BJ (cell line): ENCODE data around the gene FAM227A. TPM values are rescaled to one million over a fixed set of nuclear protein-coding genes. Genes with fewer than 3 reads are reported as not detected.
"Not testable (repeated sequence)": the region's sequence is repeated elsewhere in the genome, so short reads cannot be mapped to it uniquely, and the experiment has no call there.

Experiments used
- CTCF ChIA-PET: fragments of 350-600 bp; formaldehyde crosslinking; extraction: SDS; loops from one replicate; lab custom pipeline; 2021; ENCODE audit warnings: antibody characterized with exemption, inconsistent platforms; lab: Yijun Ruan, JAX
- POLR2A ChIA-PET: fragments of 300-600 bp; sonication (Branson Sonifier 250); formaldehyde crosslinking; extraction: SDS; loops from one replicate; lab custom pipeline; 2021; ENCODE audit warnings: antibody characterized with exemption; lab: Charles Lee
- DNase-seq: peaks from one replicate; pipeline ENCODE4 v3.0.0-alpha.2; 2011; ENCODE audit warnings: low read depth
- H3K27me3 ChIP-seq: 2 replicates; pipeline ENCODE4 v1.6.0; 2011; ENCODE audit warnings: low read length; ENCODE audit not compliant: control insufficient read depth, insufficient read depth
- H3K36me3 ChIP-seq: 2 replicates; pipeline ENCODE4 v1.5.1; 2011; ENCODE audit warnings: low read length; ENCODE audit not compliant: control insufficient read depth, insufficient read depth
- H3K4me3 ChIP-seq: 2 replicates; pipeline ENCODE4 v1.5.1; 2011; ENCODE audit warnings: low read depth, mild to moderate bottlenecking, control low read depth, low read length
- CTCF ChIP-seq: IDR thresholded peaks from 2 replicates; pipeline ENCODE4 v1.5.1; 2011; ENCODE audit warnings: low read depth, mild to moderate bottlenecking, control low read depth, inconsistent platforms, low read length, moderate library complexity; ENCODE audit not compliant: insufficient read depth
- polyA plus RNA-seq: library from polyadenylated mRNA; depleted of rRNA; stranded (reverse); fragments of >200 nt; gene quantifications from 2 replicates; pipeline ENCODE4 v1.2.3, GENCODE V29; 2011

Gene FAM227A
- polyA plus RNA-seq, 1 experiment: 1.0 TPM

GRCh38 chr22:38608992-38609750 is 47.0 kb downstream of the FAM227A start:
- Histone ChIP-seq H3K27me3 (no peaks in the 10 kb centered on the region), H3K36me3 (no peaks in the 10 kb centered on the region), H3K4me3 (no peak overlapping the region)
- DNase-seq: no peak
- CTCF ChIA-PET: interaction anchor here (1.1 kb wide), 1 partner anchor 15 kb away, joined by 3 read pairs; no protein-coding TSS in a partner anchor
- TF ChIP-seq CTCF: no peak
- POLR2A ChIA-PET: no interaction called here

GRCh38 chr22:38607680-38608079 is 48.5 kb downstream of the FAM227A start:
- CTCF ChIA-PET: no interaction called here
- H3K4me3 ChIP-seq: no peak overlapping the region
- H3K27me3 ChIP-seq: no peaks in the 10 kb centered on the region
- DNase-seq: no peak
- POLR2A ChIA-PET: no interaction called here
- TF ChIP-seq CTCF: no peak
- H3K36me3 ChIP-seq: no peaks in the 10 kb centered on the region

- TF ChIP-seq CTCF: no peak
- CTCF ChIA-PET: no interaction called here
- H3K4me3 ChIP-seq: no peak overlapping the region
- no peak for DNase-seq
- no peaks in the 10 kb centered on the region for H3K27me3 ChIP-seq
- peaks cover 2% of the 10 kb centered on the region; the same call in 1 of the 2 replicates for H3K36me3 ChIP-seq
- POLR2A ChIA-PET: no interaction called here
Measured at GRCh38 chr22:38602166-38602565, 54.0 kb downstream of the FAM227A start.

GRCh38 chr22:38601221-38601764 is 54.9 kb downstream of the FAM227A start:
- TF ChIP-seq CTCF: no peak
- no peak overlapping the region for H3K4me3 ChIP-seq
- ChIA-PET POLR2A (no interaction called here), CTCF (interaction anchor here (0.6 kb wide), 1 partner anchor 50 kb away, joined by 3 read pairs; no protein-coding TSS in a partner anchor)
- H3K27me3 ChIP-seq: no peaks in the 10 kb centered on the region
- no peak for DNase-seq
- H3K36me3 ChIP-seq: peaks cover 2% of the 10 kb centered on the region; the same call in 1 of the 2 replicates

GRCh38 chr22:38599466-38599865 is 56.7 kb downstream of the FAM227A start:
- ChIA-PET CTCF (no interaction called here), POLR2A (no interaction called here)
- DNase-seq: no peak
- peaks cover 2% of the 10 kb centered on the region; the same call in 1 of the 2 replicates for H3K36me3 ChIP-seq
- no peak overlapping the region for H3K4me3 ChIP-seq
- TF ChIP-seq CTCF: no peak
- H3K27me3 ChIP-seq: no peaks in the 10 kb centered on the region

- DNase-seq, H3K36me3 ChIP-seq, POLR2A ChIA-PET, H3K27me3 ChIP-seq, H3K4me3 ChIP-seq: not testable (repeated sequence)
- CTCF ChIA-PET: interaction anchor here (1.2 kb wide), 1 partner anchor 11 kb away, joined by 3 read pairs; no protein-coding TSS in a partner anchor
Measured at GRCh38 chr22:38582923-38583322, 73.3 kb downstream of the FAM227A start.
